ENCODE measurements around the gene MSANTD1.

Gene MSANTD1

DNA sequence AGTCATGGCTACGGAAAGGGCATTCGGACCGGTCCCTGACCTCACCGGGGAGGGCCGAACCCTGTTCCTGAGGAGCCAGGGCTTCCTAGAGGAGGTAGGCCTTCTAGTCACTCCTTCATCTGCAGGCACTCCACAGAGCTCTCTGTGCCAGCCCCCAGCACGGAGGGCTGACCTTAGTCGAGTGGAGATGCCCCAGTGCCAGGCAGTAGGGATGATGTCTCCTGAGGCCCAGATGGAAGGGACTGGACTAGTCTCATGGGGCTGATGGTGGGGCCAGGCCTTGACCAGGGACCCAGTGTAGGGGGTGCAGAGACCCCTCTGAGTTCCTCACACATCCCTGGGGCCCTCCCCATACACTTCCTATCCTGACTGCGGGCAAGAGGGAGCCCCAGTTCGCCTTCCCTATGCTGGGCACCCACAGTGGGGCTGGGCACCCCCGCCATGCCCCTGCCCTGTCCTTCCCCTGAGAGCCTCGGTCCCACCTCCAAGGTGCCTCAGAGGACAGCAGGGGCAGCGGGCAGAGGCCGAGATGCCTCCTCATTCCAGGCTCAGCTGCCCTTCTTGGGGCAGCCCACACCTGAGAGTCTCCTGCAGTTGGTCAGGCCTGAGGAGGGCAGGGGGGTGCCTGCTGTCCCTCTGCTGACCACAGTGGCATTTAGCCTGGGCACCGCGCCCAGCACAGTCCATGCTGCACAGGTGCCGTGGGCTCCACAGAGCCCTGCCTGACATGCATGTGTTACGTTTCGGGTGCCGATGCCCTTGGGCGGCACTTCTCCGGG is 1.4 kb upstream of the MSANTD1 start:
- TF ChIP-seq, protein P1, sequence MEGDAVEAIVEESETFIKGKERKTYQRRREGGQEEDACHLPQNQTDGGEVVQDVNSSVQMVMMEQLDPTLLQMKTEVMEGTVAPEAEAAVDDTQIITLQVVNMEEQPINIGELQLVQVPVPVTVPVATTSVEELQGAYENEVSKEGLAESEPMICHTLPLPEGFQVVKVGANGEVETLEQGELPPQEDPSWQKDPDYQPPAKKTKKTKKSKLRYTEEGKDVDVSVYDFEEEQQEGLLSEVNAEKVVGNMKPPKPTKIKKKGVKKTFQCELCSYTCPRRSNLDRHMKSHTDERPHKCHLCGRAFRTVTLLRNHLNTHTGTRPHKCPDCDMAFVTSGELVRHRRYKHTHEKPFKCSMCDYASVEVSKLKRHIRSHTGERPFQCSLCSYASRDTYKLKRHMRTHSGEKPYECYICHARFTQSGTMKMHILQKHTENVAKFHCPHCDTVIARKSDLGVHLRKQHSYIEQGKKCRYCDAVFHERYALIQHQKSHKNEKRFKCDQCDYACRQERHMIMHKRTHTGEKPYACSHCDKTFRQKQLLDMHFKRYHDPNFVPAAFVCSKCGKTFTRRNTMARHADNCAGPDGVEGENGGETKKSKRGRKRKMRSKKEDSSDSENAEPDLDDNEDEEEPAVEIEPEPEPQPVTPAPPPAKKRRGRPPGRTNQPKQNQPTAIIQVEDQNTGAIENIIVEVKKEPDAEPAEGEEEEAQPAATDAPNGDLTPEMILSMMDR (IDR thresholded peaks at IDR 0.05; ENCODE audit: low read depth, low read length): no peak
- no peak overlapping the region for H3K4me3 ChIP-seq (replicated peaks in 1 of 2; ENCODE audit: low read depth in 2 of 2, low read length in 2 of 2)
- DNase-seq (ENCODE audit: low read depth in 2 of 2): no peak

DNA sequence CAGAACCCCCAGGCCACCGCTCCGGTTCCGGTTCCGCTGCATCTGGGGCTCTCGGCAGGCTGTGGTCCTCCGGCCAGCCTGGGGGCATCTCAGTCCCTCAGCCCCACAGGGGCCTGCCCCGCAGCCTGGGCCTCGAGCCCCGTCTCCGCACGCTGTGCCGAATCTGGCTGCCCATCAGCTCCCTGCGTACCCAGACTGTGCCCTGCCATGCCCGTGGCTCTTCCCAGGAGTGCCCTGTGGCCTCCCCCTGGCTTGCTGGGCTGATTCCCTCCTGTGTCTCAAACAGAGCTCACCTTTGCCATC is 830 bp upstream of the MSANTD1 start:
- TF ChIP-seq, protein P1 (IDR thresholded peaks at IDR 0.05; ENCODE audit: low read depth, low read length): no peak
- no peak for DNase-seq (ENCODE audit: low read depth in 2 of 2)
- H3K4me3 ChIP-seq (replicated peaks in 1 of 2; ENCODE audit: low read depth in 2 of 2, low read length in 2 of 2): no peak overlapping the region

DNA sequence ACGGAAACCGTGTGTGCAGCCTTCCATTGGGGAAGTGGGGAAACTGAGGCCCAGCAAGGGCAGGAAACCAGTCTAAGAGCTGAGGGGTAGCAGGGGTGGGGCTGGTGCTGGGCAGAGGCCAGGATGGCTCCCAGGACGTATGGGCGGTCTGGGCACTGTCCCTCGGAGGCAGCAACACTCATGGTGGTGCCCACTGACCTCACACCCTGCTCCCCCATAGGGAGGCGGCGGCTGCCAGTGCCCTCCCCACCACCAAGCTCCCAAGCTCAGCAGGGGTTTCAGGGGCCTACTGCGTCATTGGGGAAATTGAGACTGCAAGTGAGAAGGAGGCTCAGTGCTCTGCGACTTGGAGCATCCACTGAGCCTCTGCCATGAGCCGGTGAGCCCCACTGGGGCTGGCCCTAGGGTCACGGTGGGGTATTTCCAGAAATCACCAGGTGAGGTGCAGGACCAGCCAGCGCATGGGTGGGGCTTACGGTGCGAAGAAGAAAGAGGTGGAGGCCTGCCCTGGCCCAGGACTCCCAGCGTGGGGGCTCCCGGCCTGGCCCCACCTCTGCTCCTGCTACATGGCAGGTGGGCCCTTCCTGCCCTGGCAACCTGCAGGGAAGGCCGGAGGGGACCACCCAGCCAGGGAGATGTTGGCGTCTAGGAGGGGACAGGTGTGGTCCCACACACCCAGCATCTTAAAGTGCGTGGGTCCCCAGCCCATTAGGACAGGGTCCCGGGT is 915 bp downstream of the MSANTD1 start:
- TF ChIP-seq, protein P1 (IDR thresholded peaks at IDR 0.05; ENCODE audit: low read depth, low read length): no peak
- H3K4me3 ChIP-seq (replicated peaks in 1 of 2; ENCODE audit: low read depth in 2 of 2, low read length in 2 of 2): no peak overlapping the region
- no peak for DNase-seq (ENCODE audit: low read depth in 2 of 2)

DNA sequence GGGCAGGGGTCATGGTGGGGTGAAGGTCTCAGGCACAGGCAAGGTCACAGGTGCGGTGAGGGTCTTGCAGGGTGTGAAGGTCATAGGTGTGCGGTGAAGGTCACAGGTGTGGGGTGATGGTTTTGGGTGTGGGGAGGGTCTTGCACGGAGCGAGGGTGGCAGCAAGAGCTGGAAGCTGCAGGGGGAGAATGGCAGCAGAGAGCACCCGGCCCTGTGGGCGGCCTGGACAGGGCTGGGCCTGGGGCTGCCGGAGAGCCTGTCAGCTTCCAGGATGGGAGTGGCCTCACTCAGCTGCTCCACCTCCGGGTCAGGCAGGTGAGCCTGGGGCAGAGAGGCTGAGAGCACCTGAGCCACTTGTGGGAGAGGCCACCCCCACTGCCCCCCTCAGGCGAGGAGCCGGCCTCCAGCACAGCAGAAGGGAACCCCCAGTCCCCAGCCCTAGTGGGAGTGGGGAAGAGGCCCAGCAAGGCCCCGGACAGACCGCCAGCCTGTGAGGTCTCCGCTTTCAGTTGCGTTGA is 1.5 kb downstream of the MSANTD1 start:
- DNase-seq (ENCODE audit: low read depth in 2 of 2): no peak
- no peak overlapping the region for H3K4me3 ChIP-seq (replicated peaks in 1 of 2; ENCODE audit: low read depth in 2 of 2, low read length in 2 of 2)
- TF ChIP-seq, protein P1 (IDR thresholded peaks at IDR 0.05; ENCODE audit: low read depth, low read length): no peak

DNA sequence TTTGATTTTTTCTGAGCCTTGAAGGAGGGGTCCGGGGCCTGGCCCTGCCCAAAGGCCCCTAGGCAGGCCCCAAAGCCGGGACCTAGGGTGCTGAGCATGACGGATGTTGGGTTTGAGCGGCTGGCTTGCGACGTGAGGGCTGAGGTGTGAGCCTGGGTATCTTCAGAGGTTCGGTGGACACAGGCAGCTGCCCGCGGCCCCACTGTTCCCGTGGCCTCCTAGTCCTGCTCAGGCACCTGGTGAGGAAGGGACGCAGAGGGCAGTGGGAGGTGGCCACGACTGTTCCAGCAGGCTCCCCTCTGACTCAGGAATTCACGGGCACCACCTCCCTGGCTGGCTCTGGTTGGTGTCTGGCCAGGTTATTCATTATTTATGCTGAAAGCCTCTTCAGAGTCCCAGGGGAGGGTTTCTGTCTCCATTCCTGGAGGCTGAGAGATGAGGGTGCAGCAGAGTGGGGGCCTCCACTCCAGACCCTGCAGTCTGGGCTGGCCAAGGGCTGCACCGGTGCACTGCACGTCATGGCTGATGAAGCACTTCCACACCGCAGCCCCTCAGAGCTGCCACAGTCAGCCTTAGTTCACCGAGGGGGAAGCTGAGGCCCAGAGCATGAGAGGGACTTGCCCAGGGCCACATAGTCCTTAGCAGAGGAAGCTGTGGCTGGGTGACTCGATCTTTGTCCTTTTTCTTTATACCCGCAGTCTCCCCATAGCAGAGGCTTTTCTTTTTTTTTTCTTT is 2.2 kb downstream of the MSANTD1 start:
- DNase-seq (ENCODE audit: low read depth in 2 of 2): peak in 1 of 2 donors; percentile 44
- no peak overlapping the region for H3K4me3 ChIP-seq (replicated peaks in 1 of 2; ENCODE audit: low read depth in 2 of 2, low read length in 2 of 2)
- TF ChIP-seq, protein P1 (IDR thresholded peaks at IDR 0.05; ENCODE audit: low read depth, low read length): no peak

DNA sequence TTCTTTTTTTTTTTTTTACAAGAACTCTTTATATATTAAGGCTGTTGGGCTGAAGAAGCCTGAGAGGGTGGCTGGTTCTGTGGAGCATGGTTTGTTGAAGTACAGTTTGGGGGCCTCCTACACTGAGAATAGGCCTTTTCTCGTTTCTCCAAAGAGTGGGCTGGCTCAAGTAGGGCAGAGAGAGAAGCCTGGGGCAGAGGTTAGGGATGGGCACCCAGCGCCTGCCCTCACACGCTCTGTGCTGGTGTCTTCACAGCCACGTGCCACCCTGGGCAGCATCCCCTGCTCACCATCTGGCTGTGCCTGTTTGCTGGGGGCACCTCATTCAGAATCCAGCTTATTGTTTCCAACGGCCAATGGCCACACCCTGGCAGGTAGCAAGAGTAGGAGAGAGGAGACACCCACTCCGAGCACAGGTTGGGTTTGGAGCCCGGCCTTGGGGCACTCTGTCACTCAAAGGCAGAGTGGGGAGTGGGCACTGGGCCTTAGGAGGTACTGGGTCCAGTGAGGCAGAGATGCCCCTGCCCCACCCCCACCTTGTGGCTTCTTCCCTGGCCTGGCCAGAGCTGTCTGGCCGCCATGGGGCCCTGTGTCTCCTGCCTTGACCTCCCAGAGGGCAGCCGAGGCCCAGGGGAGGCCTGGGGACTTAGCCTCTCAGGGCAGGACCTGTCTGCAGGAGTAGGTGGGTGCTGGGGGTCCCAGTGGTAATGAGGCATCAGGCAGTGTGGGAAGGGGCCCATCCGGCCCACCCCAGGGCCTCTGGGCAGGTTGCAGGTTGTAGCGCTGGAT is 2.9 kb downstream of the MSANTD1 start:
- H3K4me3 ChIP-seq (replicated peaks in 1 of 2; ENCODE audit: low read depth in 2 of 2, low read length in 2 of 2): no peak overlapping the region
- no peak for DNase-seq (ENCODE audit: low read depth in 2 of 2)
- TF ChIP-seq, protein P1 (IDR thresholded peaks at IDR 0.05; ENCODE audit: low read depth, low read length): no peak
